ENCODE data around the gene SNAPIN. TPM values are rescaled to one million over a fixed set of nuclear protein-coding genes. Genes with fewer than 3 reads are reported as not detected.
A peak's percentile ranks its signal among the peaks of the same experiment; 100 is the strongest.

Gene SNAPIN
- total and polyA plus RNA-seq, 9 of the 15 experiments (the other 6 are each of a cell fraction or from before 2014, with no cell fraction given) = 11.2 to 43.9 (median 32.3) TPM

DNA sequence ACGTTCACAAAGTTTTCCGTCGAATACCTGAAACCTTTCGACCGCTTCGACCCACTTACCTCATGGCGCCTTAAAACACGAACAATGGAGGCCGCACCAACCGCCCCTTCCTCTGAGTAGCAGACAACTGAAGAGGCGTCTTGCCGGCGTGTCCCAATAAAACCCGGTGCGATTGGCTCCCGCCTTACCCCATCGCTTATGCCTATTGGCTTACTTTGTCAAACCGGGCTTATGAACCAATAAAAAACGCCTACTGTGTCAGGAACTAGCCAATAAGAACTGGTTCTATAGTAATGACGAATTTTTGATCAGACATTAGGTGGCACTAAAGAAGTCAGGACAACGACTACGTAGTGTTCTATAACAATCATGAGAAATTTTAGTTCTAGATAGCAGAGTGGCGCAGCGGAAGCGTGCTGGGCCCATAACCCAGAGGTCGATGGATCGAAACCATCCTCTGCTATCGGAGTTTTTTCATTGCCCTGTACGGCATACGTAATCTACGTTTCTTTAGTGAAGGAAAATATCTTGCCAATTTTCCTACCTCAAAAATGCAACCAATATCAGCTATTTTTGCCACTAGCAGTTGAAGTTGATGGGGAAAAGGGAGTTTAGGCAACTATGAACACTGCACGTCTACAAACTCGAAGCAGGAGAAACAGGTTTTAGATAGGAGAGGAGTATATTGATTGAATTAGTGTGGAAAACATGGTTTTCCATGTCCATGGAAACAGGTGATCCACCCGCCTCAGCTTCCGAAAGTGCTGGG lies 12.5 kb downstream of the SNAPIN start, which contains the start of gene ILF2 (continued):
- no peak for TF ChIP-seq TRIM25 (IDR thresholded peaks at IDR 0.05; ENCODE audit: borderline replicate concordance)
- TF ChIP-seq CREB1 (IDR thresholded peaks at IDR 0.05) = peak; percentile 77
- TF ChIP-seq CREB1 (CRISPR knock-in tag; IDR thresholded peaks at IDR 0.05) = peak; percentile 86
- TF ChIP-seq, protein P1, sequence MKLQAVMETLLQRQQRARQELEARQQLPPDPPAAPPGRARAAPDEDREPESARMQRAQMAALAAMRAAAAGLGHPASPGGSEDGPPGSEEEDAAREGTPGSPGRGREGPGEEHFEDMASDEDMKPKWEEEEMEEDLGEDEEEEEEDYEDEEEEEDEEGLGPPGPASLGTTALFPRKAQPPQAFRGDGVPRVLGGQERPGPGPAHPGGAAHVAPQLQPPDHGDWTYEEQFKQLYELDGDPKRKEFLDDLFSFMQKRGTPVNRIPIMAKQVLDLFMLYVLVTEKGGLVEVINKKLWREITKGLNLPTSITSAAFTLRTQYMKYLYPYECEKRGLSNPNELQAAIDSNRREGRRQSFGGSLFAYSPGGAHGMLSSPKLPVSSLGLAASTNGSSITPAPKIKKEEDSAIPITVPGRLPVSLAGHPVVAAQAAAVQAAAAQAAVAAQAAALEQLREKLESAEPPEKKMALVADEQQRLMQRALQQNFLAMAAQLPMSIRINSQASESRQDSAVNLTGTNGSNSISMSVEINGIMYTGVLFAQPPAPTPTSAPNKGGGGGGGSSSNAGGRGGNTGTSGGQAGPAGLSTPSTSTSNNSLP (IDR thresholded peaks at IDR 0.05; ENCODE audit: borderline replicate concordance, low read depth, low read length) = peak; percentile 98; the same call in 1 of the 2 replicates
- TF ChIP-seq, protein P2, sequence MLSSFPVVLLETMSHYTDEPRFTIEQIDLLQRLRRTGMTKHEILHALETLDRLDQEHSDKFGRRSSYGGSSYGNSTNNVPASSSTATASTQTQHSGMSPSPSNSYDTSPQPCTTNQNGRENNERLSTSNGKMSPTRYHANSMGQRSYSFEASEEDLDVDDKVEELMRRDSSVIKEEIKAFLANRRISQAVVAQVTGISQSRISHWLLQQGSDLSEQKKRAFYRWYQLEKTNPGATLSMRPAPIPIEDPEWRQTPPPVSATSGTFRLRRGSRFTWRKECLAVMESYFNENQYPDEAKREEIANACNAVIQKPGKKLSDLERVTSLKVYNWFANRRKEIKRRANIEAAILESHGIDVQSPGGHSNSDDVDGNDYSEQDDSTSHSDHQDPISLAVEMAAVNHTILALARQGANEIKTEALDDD (IDR thresholded peaks at IDR 0.05) = no peak
- TF ChIP-seq LEF1 (IDR thresholded peaks at IDR 0.05) = no peak
- TF ChIP-seq NR1H2 (CRISPR knock-in tag; IDR thresholded peaks at IDR 0.05) = no peak
- TF ChIP-seq TCF7L2 (IDR thresholded peaks at IDR 0.05; ENCODE audit: low read depth, low read length) = no peak
- peak; percentile 96 for TF ChIP-seq HNRNPLL (IDR thresholded peaks at IDR 0.05; ENCODE audit: low read depth, low read length, poor library complexity, severe bottlenecking)
- no peak for TF ChIP-seq ZNF76 (CRISPR knock-in tag; IDR thresholded peaks at IDR 0.05; ENCODE audit: borderline replicate concordance)
- TF ChIP-seq, protein P3, sequence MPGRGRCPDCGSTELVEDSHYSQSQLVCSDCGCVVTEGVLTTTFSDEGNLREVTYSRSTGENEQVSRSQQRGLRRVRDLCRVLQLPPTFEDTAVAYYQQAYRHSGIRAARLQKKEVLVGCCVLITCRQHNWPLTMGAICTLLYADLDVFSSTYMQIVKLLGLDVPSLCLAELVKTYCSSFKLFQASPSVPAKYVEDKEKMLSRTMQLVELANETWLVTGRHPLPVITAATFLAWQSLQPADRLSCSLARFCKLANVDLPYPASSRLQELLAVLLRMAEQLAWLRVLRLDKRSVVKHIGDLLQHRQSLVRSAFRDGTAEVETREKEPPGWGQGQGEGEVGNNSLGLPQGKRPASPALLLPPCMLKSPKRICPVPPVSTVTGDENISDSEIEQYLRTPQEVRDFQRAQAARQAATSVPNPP (IDR thresholded peaks at IDR 0.05; ENCODE audit: borderline replicate concordance, insufficient read depth, insufficient read length) = no peak
- TF ChIP-seq ZNF408 (CRISPR knock-in tag; IDR thresholded peaks at IDR 0.05; ENCODE audit: low read depth) = no peak
- peak; percentile 100 for TF ChIP-seq TBP (optimal IDR thresholded peaks at IDR 0.05; ENCODE audit: low read depth, low read length)
- peak in 1 of 2 experiments; percentile 30 for TF ChIP-seq E2F6 (IDR thresholded peaks at IDR 0.05; ENCODE audit: borderline replicate concordance in 1 of 2, extremely low read depth in 1 of 2, insufficient read depth in 1 of 2, insufficient read length in 1 of 2, low read depth in 1 of 2, low read length in 1 of 2, poor library complexity in 1 of 2, severe bottlenecking in 1 of 2)
- TF ChIP-seq, protein P4, sequence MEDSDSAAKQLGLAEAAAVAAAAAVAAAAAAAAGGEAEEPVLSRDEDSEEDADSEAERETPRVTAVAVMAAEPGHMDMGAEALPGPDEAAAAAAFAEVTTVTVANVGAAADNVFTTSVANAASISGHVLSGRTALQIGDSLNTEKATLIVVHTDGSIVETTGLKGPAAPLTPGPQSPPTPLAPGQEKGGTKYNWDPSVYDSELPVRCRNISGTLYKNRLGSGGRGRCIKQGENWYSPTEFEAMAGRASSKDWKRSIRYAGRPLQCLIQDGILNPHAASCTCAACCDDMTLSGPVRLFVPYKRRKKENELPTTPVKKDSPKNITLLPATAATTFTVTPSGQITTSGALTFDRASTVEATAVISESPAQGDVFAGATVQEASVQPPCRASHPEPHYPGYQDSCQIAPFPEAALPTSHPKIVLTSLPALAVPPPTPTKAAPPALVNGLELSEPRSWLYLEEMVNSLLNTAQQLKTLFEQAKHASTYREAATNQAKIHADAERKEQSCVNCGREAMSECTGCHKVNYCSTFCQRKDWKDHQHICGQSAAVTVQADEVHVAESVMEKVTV (CRISPR knock-in tag; IDR thresholded peaks at IDR 0.05) = no peak
- no peak for TF ChIP-seq NFIX (CRISPR knock-in tag; IDR thresholded peaks at IDR 0.05; ENCODE audit: low read depth)
- TF ChIP-seq NR2C2 (CRISPR knock-in tag; IDR thresholded peaks at IDR 0.05) = no peak
- peak; percentile 62; the same call in 1 of the 2 replicates for TF ChIP-seq NR2C2 (tag; IDR thresholded peaks at IDR 0.05)

All from K562 (cell line).